BE2C (cell line): ENCODE results near the gene SLAIN2.
A peak's percentile ranks its signal among the peaks of the same experiment; 100 is the strongest.
"Not testable (repeated sequence)": the region's sequence is repeated elsewhere in the genome, so short reads cannot be mapped to it uniquely, and the experiment has no call there.

Experiments used
- DNase-seq: peaks from one replicate; pipeline ENCODE4 v3.0.0-alpha.2; 2020
- H3K27me3 ChIP-seq: fragments of 250-450 bp; sonication (Bioruptor Pico); 2 replicates; pipeline ENCODE4 v1.5.1; 2020; ENCODE audit warnings: mild to moderate bottlenecking
- H3K36me3 ChIP-seq: fragments of 250-450 bp; sonication (Bioruptor Pico); 2 replicates; pipeline ENCODE4 v1.5.1; 2020; ENCODE audit warnings: mild to moderate bottlenecking
- H3K4me1 ChIP-seq: fragments of 250-450 bp; sonication (Bioruptor Pico); 2 replicates; pipeline ENCODE4 v1.5.1; 2020
- H3K4me3 ChIP-seq: 2 replicates; pipeline ENCODE4 v1.5.1; 2011; ENCODE audit warnings: low read depth, low read length
- H3K9me3 ChIP-seq: fragments of 250-450 bp; sonication (Bioruptor Pico); 2 replicates; pipeline ENCODE4 v1.5.1; 2020
- CTCF ChIP-seq: IDR thresholded peaks from 2 replicates; pipeline ENCODE4 v1.5.1; 2012; ENCODE audit warnings: mild to moderate bottlenecking, low read depth, low read length

SLAIN2 gene

GRCh38 chr4:48445704-48446103 is 104.4 kb downstream of the SLAIN2 start:
- no peak overlapping the region for H3K4me3 ChIP-seq
- DNase-seq = no peak
- peak; percentile 31; the same call in 1 of the 2 replicates for TF ChIP-seq CTCF
- no peaks in the 10 kb centered on the region for H3K27me3 ChIP-seq
- no peaks in the 10 kb centered on the region for H3K4me1 ChIP-seq
- H3K9me3 ChIP-seq = no peaks in the 10 kb centered on the region
- H3K36me3 ChIP-seq = no peaks in the 10 kb centered on the region

GRCh38 chr4:48446642-48447041 is 105.3 kb downstream of the SLAIN2 start:
- no peaks in the 10 kb centered on the region for H3K9me3 ChIP-seq
- no peak overlapping the region for H3K4me3 ChIP-seq
- no peak for TF ChIP-seq CTCF
- no peaks in the 10 kb centered on the region for H3K27me3 ChIP-seq
- H3K4me1 ChIP-seq = no peaks in the 10 kb centered on the region
- no peaks in the 10 kb centered on the region for H3K36me3 ChIP-seq
- no peak for DNase-seq

- Histone ChIP-seq H3K27me3 (no peaks in the 10 kb centered on the region), H3K9me3 (no peaks in the 10 kb centered on the region), H3K4me1 (peaks cover 2% of the 10 kb centered on the region; the same call in 1 of the 2 replicates), H3K4me3 (no peak overlapping the region), H3K36me3 (no peaks in the 10 kb centered on the region)
- DNase-seq = no peak
- TF ChIP-seq CTCF = no peak
These were observed 107.8 kb downstream of the SLAIN2 start for GRCh38 chr4:48449151-48449550.

- TF ChIP-seq CTCF = no peak
- no peak for DNase-seq
- Histone ChIP-seq H3K4me1 (peaks cover 5% of the 10 kb centered on the region; the same call in 1 of the 2 replicates), H3K36me3 (no peaks in the 10 kb centered on the region), H3K27me3 (no peaks in the 10 kb centered on the region), H3K9me3 (no peaks in the 10 kb centered on the region), H3K4me3 (no peak overlapping the region)
These were observed 109.4 kb downstream of the SLAIN2 start for GRCh38 chr4:48450740-48451139.

GRCh38 chr4:48451656-48452055 is 110.3 kb downstream of the SLAIN2 start:
- H3K36me3 ChIP-seq, H3K4me1 ChIP-seq, H3K9me3 ChIP-seq, DNase-seq, H3K27me3 ChIP-seq, H3K4me3 ChIP-seq: not testable (repeated sequence)

GRCh38 chr4:48454591-48454990 is 113.3 kb downstream of the SLAIN2 start:
- DNase-seq = peak; percentile 66
- Histone ChIP-seq H3K4me3 (no peak overlapping the region), H3K9me3 (no peaks in the 10 kb centered on the region), H3K27me3 (no peaks in the 10 kb centered on the region), H3K36me3 (no peaks in the 10 kb centered on the region), H3K4me1 (peaks cover 5% of the 10 kb centered on the region; the same call in 1 of the 2 replicates)
- no peak for TF ChIP-seq CTCF

- TF ChIP-seq CTCF = no peak
- H3K9me3 ChIP-seq = no peaks in the 10 kb centered on the region
- no peak for DNase-seq
- H3K4me3 ChIP-seq = no peak overlapping the region
- no peaks in the 10 kb centered on the region for H3K36me3 ChIP-seq
- no peaks in the 10 kb centered on the region for H3K27me3 ChIP-seq
- H3K4me1 ChIP-seq = peaks cover 24% of the 10 kb centered on the region
These were observed 119.7 kb downstream of the SLAIN2 start for GRCh38 chr4:48461000-48461399.
